Smooth muscle cell (in vitro differentiated cells): ENCODE measurements around the gene FRMPD4. TPM values are rescaled to one million over a fixed set of nuclear protein-coding genes. Genes with fewer than 3 reads are reported as not detected.

ENCODE experiments used
- DNase-seq: peaks from one replicate; lab custom pipeline; 2025; ENCODE audit not compliant: unreplicated experiment; lab: John Stamatoyannopoulos, UW
- H2AFZ ChIP-seq: fragments of 200-600 bp; sonication (generic); 2 replicates; pipeline ENCODE4 v1.6.0; 2016; ENCODE audit warnings: antibody characterized with exemption, low read depth, mild to moderate bottlenecking
- H3F3A ChIP-seq: fragments of 200-600 bp; sonication (generic); 2 replicates; pipeline ENCODE4 v1.6.0; 2017; ENCODE audit warnings: antibody characterized with exemption, low read depth
- H3K27ac ChIP-seq: fragments of 200-600 bp; sonication (generic); 2 replicates; pipeline ENCODE4 v1.5.1; 2016; ENCODE audit warnings: low read depth, mild to moderate bottlenecking
- H3K27me3 ChIP-seq: fragments of 200-600 bp; sonication (generic); 2 replicates; pipeline ENCODE4 v1.6.1; 2016; ENCODE audit warnings: low read depth, mild to moderate bottlenecking
- H3K36me3 ChIP-seq: fragments of 200-600 bp; sonication (generic); 2 replicates; pipeline ENCODE4 v1.5.1; 2016; ENCODE audit warnings: low read depth
- H3K4me1 ChIP-seq: fragments of 200-600 bp; sonication (generic); 2 replicates; pipeline ENCODE4 v1.5.1; 2016; ENCODE audit warnings: low read depth
- H3K4me2 ChIP-seq: fragments of 200-600 bp; sonication (generic); 2 replicates; pipeline ENCODE4 v1.6.0; 2016; ENCODE audit warnings: mild to moderate bottlenecking
- H3K4me3 ChIP-seq: fragments of 200-600 bp; sonication (generic); 2 replicates; pipeline ENCODE4 v1.5.1; 2016; ENCODE audit warnings: mild to moderate bottlenecking
- H3K79me2 ChIP-seq: fragments of 200-600 bp; sonication (generic); 2 replicates; pipeline ENCODE4 v1.6.0; 2016; ENCODE audit warnings: low read depth, mild to moderate bottlenecking
- H3K9ac ChIP-seq: fragments of 200-600 bp; sonication (generic); 2 replicates; pipeline ENCODE4 v1.6.0; 2016; ENCODE audit warnings: low read depth
- H3K9me3 ChIP-seq: fragments of 200-600 bp; sonication (generic); replicated peaks from 2 replicates; pipeline ENCODE4 v1.5.1; 2016; ENCODE audit warnings: low read depth
- H4K20me1 ChIP-seq: fragments of 200-600 bp; sonication (generic); 2 replicates; pipeline ENCODE4 v1.6.0; 2016; ENCODE audit warnings: low read depth
- CTCF ChIP-seq: fragments of 200-600 bp; sonication (generic); IDR thresholded peaks from 2 replicates; pipeline ENCODE4 v1.5.1; 2017; ENCODE audit warnings: borderline replicate concordance, mild to moderate bottlenecking, antibody characterized with exemption; ENCODE audit not compliant: insufficient read depth, poor library complexity, severe bottlenecking
- WGBS: methylation state at CpG from one replicate; pipeline ENCODE4 v1.1.7; 2016; ENCODE audit warnings: low lambda C conversion rate; 5-methylcytosine and 5-hydroxymethylcytosine counted together
- polyA plus RNA-seq: library from polyadenylated mRNA; unstranded; fragments of >200 nt; fragmentation: Nextera tagmentation; extraction: Ambion mirVana; gene quantifications from 2 replicates; pipeline ENCODE4 v1.2.1, GENCODE V29; 2016
- total RNA-seq: library from RNA; depleted of rRNA; stranded (reverse); fragments of >200 nt; gene quantifications from 2 replicates; pipeline ENCODE4 v1.2.3, GENCODE V29; 2014

The FRMPD4 gene
- total and polyA plus RNA-seq, 2 experiments from 2014 or later: 0.13 TPM; not detected in 1

DNA sequence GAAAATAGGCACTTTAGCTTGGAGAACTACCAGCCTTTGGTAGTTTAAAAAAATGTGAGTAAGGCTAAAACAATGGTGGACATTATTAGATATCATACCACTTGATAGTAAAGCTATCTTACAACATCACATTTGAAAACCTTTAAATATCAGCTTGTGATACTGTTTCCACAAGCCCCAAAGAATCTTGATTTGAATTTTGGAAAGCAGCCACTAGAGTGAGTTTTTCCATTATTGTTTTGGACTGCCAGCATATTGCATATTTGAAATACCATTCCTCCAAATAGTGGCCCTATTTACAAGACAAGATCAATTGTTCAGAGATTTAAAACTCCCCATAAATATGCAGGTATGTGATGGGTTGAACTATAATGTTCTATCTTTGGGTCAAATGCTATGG is 349.9 kb downstream of the FRMPD4 start:
- H4K20me1 ChIP-seq: no peaks in the 10 kb centered on the region
- H3K9ac ChIP-seq: no peak overlapping the region
- no peaks in the 10 kb centered on the region for H3K4me1 ChIP-seq
- no peak overlapping the region for H3K4me2 ChIP-seq
- H3K79me2 ChIP-seq: no peaks in the 10 kb centered on the region
- DNase-seq: no peak
- H3K36me3 ChIP-seq: no peaks in the 10 kb centered on the region
- H3K27me3 ChIP-seq: no peaks in the 10 kb centered on the region
- H2AFZ ChIP-seq: no peak overlapping the region
- TF ChIP-seq CTCF: no peak
- H3F3A ChIP-seq: no peaks in the 10 kb centered on the region
- H3K27ac ChIP-seq: no peak overlapping the region
- H3K4me3 ChIP-seq: no peak overlapping the region
- H3K9me3 ChIP-seq: no peaks in the 10 kb centered on the region

DNA sequence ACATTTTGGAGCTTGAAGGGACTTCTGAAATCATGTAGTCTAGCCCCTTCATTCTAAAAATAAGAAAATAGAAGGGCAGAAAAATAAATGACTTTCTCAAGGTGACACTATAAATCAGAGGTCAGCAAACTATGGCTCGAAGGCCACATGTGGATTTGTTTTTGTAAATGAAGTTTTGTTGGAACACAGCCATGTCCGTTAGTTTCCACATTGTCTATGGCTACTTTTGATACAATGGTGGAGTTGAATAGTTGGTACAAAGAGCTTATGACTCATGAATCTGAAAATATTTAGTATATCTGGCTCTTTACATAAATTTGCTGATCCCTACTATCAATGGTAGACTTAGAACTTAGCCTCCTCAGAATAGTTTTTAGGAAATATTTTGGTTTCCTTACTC is 350.5 kb downstream of the FRMPD4 start:
- H3K27me3 ChIP-seq: no peaks in the 10 kb centered on the region
- TF ChIP-seq CTCF: no peak

GRCh38 chrX:12489341-12489740 is 351.1 kb downstream of the FRMPD4 start:
- H3K9me3 ChIP-seq: no peaks in the 10 kb centered on the region
- no peaks in the 10 kb centered on the region for H3K27me3 ChIP-seq
- no peak overlapping the region for H2AFZ ChIP-seq
- H4K20me1 ChIP-seq: no peaks in the 10 kb centered on the region
- no peaks in the 10 kb centered on the region for H3K4me1 ChIP-seq
- no peak for TF ChIP-seq CTCF
- no peak overlapping the region for H3K9ac ChIP-seq
- no peak for DNase-seq
- H3F3A ChIP-seq: no peaks in the 10 kb centered on the region
- no peaks in the 10 kb centered on the region for H3K79me2 ChIP-seq
- no peak overlapping the region for H3K4me2 ChIP-seq
- H3K27ac ChIP-seq: no peak overlapping the region
- H3K4me3 ChIP-seq: no peak overlapping the region
- WGBS: 74% methylated on average over 3 of the region's 3 CpGs
- no peaks in the 10 kb centered on the region for H3K36me3 ChIP-seq

More for the DNA sequence above, 350.5 kb downstream of the FRMPD4 start:
- Histone ChIP-seq H3K27ac (no peak overlapping the region), H3K4me3 (no peak overlapping the region), H3K4me2 (no peak overlapping the region), H4K20me1 (no peaks in the 10 kb centered on the region), H3K4me1 (no peaks in the 10 kb centered on the region), H3K9ac (no peak overlapping the region), H3K79me2 (no peaks in the 10 kb centered on the region), H3K36me3 (no peaks in the 10 kb centered on the region), H2AFZ (no peak overlapping the region), H3F3A (no peaks in the 10 kb centered on the region), H3K9me3 (no peaks in the 10 kb centered on the region)
- whole genome bisulfite sequencing: 85% methylated on average over 2 of the region's 2 CpGs
- no peak for DNase-seq

DNA sequence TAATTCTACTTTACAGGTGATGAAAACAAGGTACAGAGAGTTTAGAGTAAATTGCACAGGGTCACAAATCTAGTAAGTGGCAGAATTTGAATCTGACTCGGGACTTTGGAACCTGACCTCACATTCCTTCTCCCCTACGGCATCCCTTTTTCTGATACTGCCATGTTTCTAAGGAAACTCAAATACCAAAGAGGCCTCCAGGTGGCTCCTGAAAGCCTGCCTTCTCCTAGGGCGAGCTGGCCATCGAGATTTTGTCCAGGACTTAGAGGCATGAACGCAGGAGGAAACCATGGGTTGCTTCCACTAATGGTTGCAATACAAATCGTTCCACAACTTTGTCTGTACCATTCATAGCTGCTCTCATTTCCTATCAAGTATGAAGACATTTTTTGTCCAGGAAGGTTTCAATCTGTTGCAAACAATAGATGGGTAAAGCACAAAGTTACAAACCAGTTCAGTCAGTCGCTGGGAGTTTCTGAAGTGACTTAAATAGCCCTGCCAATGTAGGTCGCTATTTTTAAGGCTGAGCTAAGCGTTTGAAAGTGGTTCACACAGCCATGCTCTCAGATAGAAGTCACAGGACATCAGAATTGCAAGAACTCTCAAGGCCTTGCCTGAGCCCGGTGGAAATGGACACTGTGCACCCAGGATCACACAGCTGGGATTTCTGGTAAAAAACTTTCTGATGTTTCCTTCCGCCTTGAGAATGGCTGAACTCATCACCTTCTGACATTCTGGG is 356.3 kb downstream of the FRMPD4 start:
- H2AFZ ChIP-seq: no peak overlapping the region
- H3K27me3 ChIP-seq: no peaks in the 10 kb centered on the region
- H3K36me3 ChIP-seq: no peaks in the 10 kb centered on the region
- H3K79me2 ChIP-seq: no peaks in the 10 kb centered on the region
- H3F3A ChIP-seq: no peaks in the 10 kb centered on the region
- no peaks in the 10 kb centered on the region for H3K4me1 ChIP-seq
- no peak for DNase-seq
- peaks cover 5% of the 10 kb centered on the region for H3K9me3 ChIP-seq
- TF ChIP-seq CTCF: no peak
- no peak overlapping the region for H3K4me3 ChIP-seq
- H3K4me2 ChIP-seq: no peak overlapping the region
- H4K20me1 ChIP-seq: no peaks in the 10 kb centered on the region
- no peak overlapping the region for H3K9ac ChIP-seq
- 75% methylated on average over 11 of the region's 11 CpGs for WGBS
- no peak overlapping the region for H3K27ac ChIP-seq
